Endodermal cell (in vitro differentiated cells): Measurements from ENCODE around the gene DNAJC3. TPM values are rescaled to one million over a fixed set of nuclear protein-coding genes. Genes with fewer than 3 reads are reported as not detected.

Experiments used
- DNase-seq: peaks from one replicate; pipeline ENCODE4 v3.0.0-alpha.2; 2017
- H3K27ac ChIP-seq: 2 replicates; pipeline ENCODE4 v1.5.1; 2013; ENCODE audit warnings: mild to moderate bottlenecking, low read depth, low read length, moderate library complexity
- H3K27me3 ChIP-seq: 2 replicates; pipeline ENCODE4 v1.6.1; 2013; ENCODE audit warnings: mild to moderate bottlenecking, low read length, moderate library complexity; ENCODE audit not compliant: insufficient read depth, control insufficient read depth, poor library complexity, severe bottlenecking
- H3K36me3 ChIP-seq: 2 replicates; pipeline ENCODE4 v1.7.0; 2013; ENCODE audit warnings: mild to moderate bottlenecking, low read length, moderate library complexity; ENCODE audit not compliant: control insufficient read depth, insufficient read depth
- H3K4me1 ChIP-seq: one replicate; pipeline ENCODE4 v1.7.0; 2013; ENCODE audit warnings: low read length; ENCODE audit not compliant: control insufficient read depth, insufficient read depth
- H3K4me3 ChIP-seq: 2 replicates; pipeline ENCODE4 v1.5.1; 2013; ENCODE audit warnings: mild to moderate bottlenecking, low read length, moderate library complexity
- H3K9ac ChIP-seq: 2 replicates; pipeline ENCODE4 v1.6.1; 2013; ENCODE audit warnings: mild to moderate bottlenecking, low read length, moderate library complexity; ENCODE audit not compliant: poor library complexity, severe bottlenecking; ENCODE audit errors: extremely low read depth
- H3K9me3 ChIP-seq: 2 replicates; pipeline ENCODE4 v1.6.1; 2013; ENCODE audit warnings: mild to moderate bottlenecking, low read length, moderate library complexity; ENCODE audit not compliant: control insufficient read depth
- H3K27ac Mint-ChIP-seq: 2 replicates; pipeline ENCODE4 v1.8.0; 2020; ENCODE audit warnings: mixed read lengths
- H3K27me3 Mint-ChIP-seq: 2 replicates; pipeline ENCODE4 v1.8.0; 2021; ENCODE audit warnings: mild to moderate bottlenecking, mixed read lengths; ENCODE audit not compliant: insufficient read depth
- H3K36me3 Mint-ChIP-seq: 2 replicates; pipeline ENCODE4 v1.8.0; 2020; ENCODE audit warnings: low read depth, mixed read lengths
- H3K4me1 Mint-ChIP-seq: 2 replicates; pipeline ENCODE4 v1.8.0; 2020; ENCODE audit warnings: mixed read lengths
- H3K4me3 Mint-ChIP-seq: 2 replicates; pipeline ENCODE4 v1.8.0; 2020; ENCODE audit warnings: mild to moderate bottlenecking, moderate library complexity, mixed read lengths
- H3K9me3 Mint-ChIP-seq: 2 replicates; pipeline ENCODE4 v1.8.0; 2020; ENCODE audit warnings: mild to moderate bottlenecking, mixed read lengths
- WGBS, 2 experiments: methylation state at CpG; one replicate each; pipeline versions ENCODE4 v1.1.5 to v1.1.7; 2013; ENCODE audit warnings: missing lambda C conversion rate in 2 of 2, mixed read lengths in 1 of 2; ENCODE audit not compliant: insufficient coverage in 1 of 2, insufficient read length in 1 of 2; 5-methylcytosine and 5-hydroxymethylcytosine counted together
- total RNA-seq, 2 donors: library from RNA; stranded (reverse); fragmentation: NEBNext Ultra II Directional in 1 of 2; extraction: Animal tissue kit (Norgen Biotek cat#: 25700) in 1 of 2; gene quantifications; 2 replicates in 1 of 2; 3 replicates in 1 of 2; pipeline ENCODE4 v1.2.1, GENCODE V29; 2021
- TF ChIP-seq, protein P1 (sequence below): fragments of 200-600 bp; sonication (generic); conservative IDR thresholded peaks from 2 replicates; pipeline ENCODE4 v1.5.0; 2021; ENCODE audit warnings: antibody characterized with exemption, mild to moderate bottlenecking

DNAJC3 gene
- total RNA-seq, 2 donors from 2014 or later, result 20.6 to 31.5 TPM

- TF ChIP-seq, protein P1, sequence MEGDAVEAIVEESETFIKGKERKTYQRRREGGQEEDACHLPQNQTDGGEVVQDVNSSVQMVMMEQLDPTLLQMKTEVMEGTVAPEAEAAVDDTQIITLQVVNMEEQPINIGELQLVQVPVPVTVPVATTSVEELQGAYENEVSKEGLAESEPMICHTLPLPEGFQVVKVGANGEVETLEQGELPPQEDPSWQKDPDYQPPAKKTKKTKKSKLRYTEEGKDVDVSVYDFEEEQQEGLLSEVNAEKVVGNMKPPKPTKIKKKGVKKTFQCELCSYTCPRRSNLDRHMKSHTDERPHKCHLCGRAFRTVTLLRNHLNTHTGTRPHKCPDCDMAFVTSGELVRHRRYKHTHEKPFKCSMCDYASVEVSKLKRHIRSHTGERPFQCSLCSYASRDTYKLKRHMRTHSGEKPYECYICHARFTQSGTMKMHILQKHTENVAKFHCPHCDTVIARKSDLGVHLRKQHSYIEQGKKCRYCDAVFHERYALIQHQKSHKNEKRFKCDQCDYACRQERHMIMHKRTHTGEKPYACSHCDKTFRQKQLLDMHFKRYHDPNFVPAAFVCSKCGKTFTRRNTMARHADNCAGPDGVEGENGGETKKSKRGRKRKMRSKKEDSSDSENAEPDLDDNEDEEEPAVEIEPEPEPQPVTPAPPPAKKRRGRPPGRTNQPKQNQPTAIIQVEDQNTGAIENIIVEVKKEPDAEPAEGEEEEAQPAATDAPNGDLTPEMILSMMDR, result no peak
- H3K36me3 ChIP-seq, result peaks cover 78% of the 10 kb centered on the region
- no peaks in the 10 kb centered on the region for H3K4me1 ChIP-seq
- no peak overlapping the region for H3K4me3 ChIP-seq
- no peak overlapping the region for H3K27ac Mint-ChIP-seq
- H3K9ac ChIP-seq, result no peak overlapping the region
- no peak overlapping the region for H3K4me3 Mint-ChIP-seq
- H3K9me3 Mint-ChIP-seq, result no peaks in the 10 kb centered on the region
- H3K36me3 Mint-ChIP-seq, result peaks cover 68% of the 10 kb centered on the region
- no peak overlapping the region for H3K27ac ChIP-seq
- no peaks in the 10 kb centered on the region for H3K27me3 ChIP-seq
- H3K4me1 Mint-ChIP-seq, result peaks cover 1% of the 10 kb centered on the region
- WGBS, 2 experiments, result 100% methylated on average over 1 of the region's 1 CpG; no CpG with 5 or more reads in 1 of the 2 experiments
- H3K9me3 ChIP-seq, result no peaks in the 10 kb centered on the region
- H3K27me3 Mint-ChIP-seq, result no peaks in the 10 kb centered on the region
- DNase-seq, result no peak
Measured at GRCh38 chr13:95628488-95628887, 48.5 kb upstream of the DNAJC3 start.

GRCh38 chr13:95629071-95629470 lies 47.9 kb upstream of the DNAJC3 start:
- peaks cover 68% of the 10 kb centered on the region for H3K36me3 Mint-ChIP-seq
- H3K4me1 ChIP-seq, result no peaks in the 10 kb centered on the region
- H3K9ac ChIP-seq, result no peak overlapping the region
- WGBS, 2 experiments, result 92 to 100% methylated on average over 2 to 4 of the region's 4 CpGs
- no peak overlapping the region for H3K4me3 ChIP-seq
- H3K36me3 ChIP-seq, result peaks cover 75% of the 10 kb centered on the region
- H3K27me3 Mint-ChIP-seq, result no peaks in the 10 kb centered on the region
- H3K9me3 Mint-ChIP-seq, result no peaks in the 10 kb centered on the region
- no peaks in the 10 kb centered on the region for H3K27me3 ChIP-seq
- no peak overlapping the region for H3K4me3 Mint-ChIP-seq
- no peak overlapping the region for H3K27ac ChIP-seq
- TF ChIP-seq, protein P1, result no peak
- H3K4me1 Mint-ChIP-seq, result peaks cover 1% of the 10 kb centered on the region
- H3K9me3 ChIP-seq, result no peaks in the 10 kb centered on the region
- DNase-seq, result no peak
- H3K27ac Mint-ChIP-seq, result no peak overlapping the region

DNA sequence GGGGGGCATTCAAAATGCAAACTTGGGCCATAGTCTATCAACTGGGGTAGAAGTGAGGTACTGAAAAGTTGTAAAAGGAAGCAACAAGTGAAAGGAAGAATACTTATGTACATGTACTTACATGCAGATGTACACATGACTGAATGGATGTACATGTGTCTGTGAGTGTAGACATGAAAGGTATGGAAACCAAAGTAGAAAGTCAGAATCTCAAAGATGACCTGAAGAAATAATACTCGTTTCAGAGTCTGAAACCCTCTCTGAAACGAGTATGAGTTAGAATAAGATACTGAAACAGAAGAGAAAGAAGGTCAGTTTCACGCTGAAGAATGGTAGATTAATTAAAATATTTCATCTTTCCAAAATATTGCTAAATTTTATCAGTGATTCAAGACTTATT lies 46.3 kb upstream of the DNAJC3 start:
- TF ChIP-seq, protein P1, result no peak
- Histone ChIP-seq H3K27ac (no peak overlapping the region), H3K4me1 (no peaks in the 10 kb centered on the region), H3K27me3 (no peaks in the 10 kb centered on the region), H3K9me3 (no peaks in the 10 kb centered on the region), H3K4me3 (no peak overlapping the region), H3K9ac (no peak overlapping the region), H3K36me3 (peaks cover 66% of the 10 kb centered on the region)
- Mint-ChIP-seq H3K4me3 (no peak overlapping the region), H3K27me3 (no peaks in the 10 kb centered on the region), H3K9me3 (no peaks in the 10 kb centered on the region), H3K27ac (no peak overlapping the region), H3K36me3 (peaks cover 74% of the 10 kb centered on the region), H3K4me1 (no peaks in the 10 kb centered on the region)
- 97 to 100% methylated on average over 1 to 2 of the region's 3 CpGs for WGBS, 2 experiments
- no peak for DNase-seq
